NOMO-1 treated with dmso at 0.1 percent for 144 hours (cell line): ENCODE results near the gene RCAN3.

Experiments
- DNase-seq: peaks from one replicate; lab custom pipeline; 2025; ENCODE audit not compliant: unreplicated experiment; lab: John Stamatoyannopoulos, UW

The RCAN3 gene

GRCh38 chr1:24572301-24572700 lies 69.7 kb downstream of the RCAN3 start:
- DNase-seq, result no peak

GRCh38 chr1:24575905-24576587 lies 73.4 kb downstream of the RCAN3 start:
- no peak for DNase-seq

GRCh38 chr1:24578846-24579245 lies 76.2 kb downstream of the RCAN3 start:
- DNase-seq, result no peak

GRCh38 chr1:24580756-24581155 lies 78.1 kb downstream of the RCAN3 start:
- DNase-seq, result no peak

- no peak for DNase-seq
Measured at GRCh38 chr1:24584171-24584647, 81.6 kb downstream of the RCAN3 start.

- no peak for DNase-seq
Measured at GRCh38 chr1:24586119-24586518, 83.5 kb downstream of the RCAN3 start.

- no peak for DNase-seq
Measured at GRCh38 chr1:24586970-24587820, 84.6 kb downstream of the RCAN3 start.

- no peak for DNase-seq
Measured at GRCh38 chr1:24588573-24588972, 85.9 kb downstream of the RCAN3 start.

- DNase-seq, result no peak
Measured at GRCh38 chr1:24589200-24589599, 86.6 kb downstream of the RCAN3 start.
